Breast epithelium (tissue), 3 donors: ENCODE measurements around the gene ANKS3.

Experiments
- POLR2A ChIP-seq: fragments of 450-650 bp; IDR thresholded peaks from one replicate; pipeline ENCODE4 v1.6.1; 2016; ENCODE audit warnings: antibody characterized with exemption, mild to moderate bottlenecking, moderate library complexity
- TF ChIP-seq, protein P1 (sequence below), 3 donors: fragments of 450-650 bp; IDR thresholded peaks; one replicate each; pipeline ENCODE4 v1.5.1; 2016 to 2017; ENCODE audit warnings: antibody characterized with exemption in 3 of 3, mild to moderate bottlenecking in 3 of 3, moderate library complexity in 3 of 3

GRCh38 chr16:4714996-4715395 lies 19.1 kb downstream of the ANKS3 start:
- TF ChIP-seq, protein P1, sequence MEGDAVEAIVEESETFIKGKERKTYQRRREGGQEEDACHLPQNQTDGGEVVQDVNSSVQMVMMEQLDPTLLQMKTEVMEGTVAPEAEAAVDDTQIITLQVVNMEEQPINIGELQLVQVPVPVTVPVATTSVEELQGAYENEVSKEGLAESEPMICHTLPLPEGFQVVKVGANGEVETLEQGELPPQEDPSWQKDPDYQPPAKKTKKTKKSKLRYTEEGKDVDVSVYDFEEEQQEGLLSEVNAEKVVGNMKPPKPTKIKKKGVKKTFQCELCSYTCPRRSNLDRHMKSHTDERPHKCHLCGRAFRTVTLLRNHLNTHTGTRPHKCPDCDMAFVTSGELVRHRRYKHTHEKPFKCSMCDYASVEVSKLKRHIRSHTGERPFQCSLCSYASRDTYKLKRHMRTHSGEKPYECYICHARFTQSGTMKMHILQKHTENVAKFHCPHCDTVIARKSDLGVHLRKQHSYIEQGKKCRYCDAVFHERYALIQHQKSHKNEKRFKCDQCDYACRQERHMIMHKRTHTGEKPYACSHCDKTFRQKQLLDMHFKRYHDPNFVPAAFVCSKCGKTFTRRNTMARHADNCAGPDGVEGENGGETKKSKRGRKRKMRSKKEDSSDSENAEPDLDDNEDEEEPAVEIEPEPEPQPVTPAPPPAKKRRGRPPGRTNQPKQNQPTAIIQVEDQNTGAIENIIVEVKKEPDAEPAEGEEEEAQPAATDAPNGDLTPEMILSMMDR (IDR thresholded peaks at IDR 0.05): no peak
- no peak for TF ChIP-seq POLR2A
